Measurements from ENCODE around the gene KRT84. TPM values are rescaled to one million over a fixed set of nuclear protein-coding genes. Genes with fewer than 3 reads are reported as not detected.

KRT84 gene
- total RNA-seq, 1 donor from 2014 or later: not detected

DNA sequence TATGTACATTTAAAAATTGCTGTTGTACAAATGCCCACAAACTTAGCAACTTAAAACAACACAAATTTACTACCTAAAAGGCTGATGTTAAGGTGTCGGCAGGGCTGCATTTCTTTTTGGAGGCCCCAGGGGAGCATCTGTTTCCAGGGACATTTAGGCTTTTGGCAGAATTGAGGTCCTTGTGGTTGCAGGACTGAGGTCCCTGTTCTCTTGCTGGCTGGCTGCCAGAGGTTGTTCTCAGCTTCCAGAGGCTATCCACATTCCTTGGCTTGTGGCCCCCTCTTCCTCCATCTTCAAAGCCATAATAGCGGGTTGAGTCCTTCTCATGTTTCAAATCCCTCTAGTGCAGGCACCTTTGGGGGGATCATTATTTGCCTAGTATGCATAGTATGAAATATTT lies 41.9 kb downstream of the KRT84 start:
- no peak overlapping the region for H3K27ac ChIP-seq
- Mint-ChIP-seq H3K27ac (no peak overlapping the region), H3K36me3 (no peaks in the 10 kb centered on the region), H3K9me3 (peaks cover 8% of the 10 kb centered on the region), H3K27me3 (ENCODE audit: insufficient read depth, low read depth) (peaks cover 13% of the 10 kb centered on the region), H3K4me1 (no peaks in the 10 kb centered on the region), H3K4me3 (no peak overlapping the region)
- no peak overlapping the region for H3K4me2 ChIP-seq
- no peak for DNase-seq (ENCODE audit: low spot score)
- no peaks in the 10 kb centered on the region for H3K36me3 ChIP-seq
- H3K9ac ChIP-seq: no peak overlapping the region
- TF ChIP-seq EZH2 (IDR thresholded peaks at IDR 0.05) (no peak), EZH2phosphoT487 (IDR thresholded peaks at IDR 0.05) (no peak)
- TF ChIP-seq, protein P1, sequence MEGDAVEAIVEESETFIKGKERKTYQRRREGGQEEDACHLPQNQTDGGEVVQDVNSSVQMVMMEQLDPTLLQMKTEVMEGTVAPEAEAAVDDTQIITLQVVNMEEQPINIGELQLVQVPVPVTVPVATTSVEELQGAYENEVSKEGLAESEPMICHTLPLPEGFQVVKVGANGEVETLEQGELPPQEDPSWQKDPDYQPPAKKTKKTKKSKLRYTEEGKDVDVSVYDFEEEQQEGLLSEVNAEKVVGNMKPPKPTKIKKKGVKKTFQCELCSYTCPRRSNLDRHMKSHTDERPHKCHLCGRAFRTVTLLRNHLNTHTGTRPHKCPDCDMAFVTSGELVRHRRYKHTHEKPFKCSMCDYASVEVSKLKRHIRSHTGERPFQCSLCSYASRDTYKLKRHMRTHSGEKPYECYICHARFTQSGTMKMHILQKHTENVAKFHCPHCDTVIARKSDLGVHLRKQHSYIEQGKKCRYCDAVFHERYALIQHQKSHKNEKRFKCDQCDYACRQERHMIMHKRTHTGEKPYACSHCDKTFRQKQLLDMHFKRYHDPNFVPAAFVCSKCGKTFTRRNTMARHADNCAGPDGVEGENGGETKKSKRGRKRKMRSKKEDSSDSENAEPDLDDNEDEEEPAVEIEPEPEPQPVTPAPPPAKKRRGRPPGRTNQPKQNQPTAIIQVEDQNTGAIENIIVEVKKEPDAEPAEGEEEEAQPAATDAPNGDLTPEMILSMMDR (IDR thresholded peaks at IDR 0.05): no peak
- H3F3A ChIP-seq (ENCODE audit: low read depth): no peaks in the 10 kb centered on the region
- H3K27me3 ChIP-seq: no peaks in the 10 kb centered on the region
- no peaks in the 10 kb centered on the region for H4K20me1 ChIP-seq (ENCODE audit: low read depth)
- no peaks in the 10 kb centered on the region for H3K79me2 ChIP-seq (ENCODE audit: low read depth)
- H2AFZ ChIP-seq (replicated peaks): no peak overlapping the region
- H3K4me1 ChIP-seq: no peaks in the 10 kb centered on the region
- no peak overlapping the region for H3K4me3 ChIP-seq
- no peaks in the 10 kb centered on the region for H3K9me3 ChIP-seq (ENCODE audit: low read depth)

GRCh38 chr12:52342781-52343490 lies 42.5 kb downstream of the KRT84 start:
- no peaks in the 10 kb centered on the region for H3K36me3 Mint-ChIP-seq
- H3K4me2 ChIP-seq: no peak overlapping the region
- TF ChIP-seq EZH2 (IDR thresholded peaks at IDR 0.05) (no peak), EZH2phosphoT487 (IDR thresholded peaks at IDR 0.05) (no peak)
- TF ChIP-seq, protein P1 (IDR thresholded peaks at IDR 0.05): no peak
- no peak overlapping the region for H2AFZ ChIP-seq (replicated peaks)
- no peak overlapping the region for H3K4me3 ChIP-seq
- no peaks in the 10 kb centered on the region for H3K79me2 ChIP-seq (ENCODE audit: low read depth)
- no peaks in the 10 kb centered on the region for H3K4me1 Mint-ChIP-seq
- peaks cover 8% of the 10 kb centered on the region for H3K9me3 Mint-ChIP-seq
- no peaks in the 10 kb centered on the region for H3K4me1 ChIP-seq
- no peak overlapping the region for H3K9ac ChIP-seq
- H3K9me3 ChIP-seq (ENCODE audit: low read depth): no peaks in the 10 kb centered on the region
- no peak for DNase-seq (ENCODE audit: low spot score)
- no peaks in the 10 kb centered on the region for H3K36me3 ChIP-seq
- no peak overlapping the region for H3K4me3 Mint-ChIP-seq
- peaks cover 10% of the 10 kb centered on the region for H3K27me3 Mint-ChIP-seq (ENCODE audit: insufficient read depth, low read depth)
- H3K27ac ChIP-seq: no peak overlapping the region
- H3K27ac Mint-ChIP-seq: no peak overlapping the region
- no peaks in the 10 kb centered on the region for H3K27me3 ChIP-seq
- no peaks in the 10 kb centered on the region for H4K20me1 ChIP-seq (ENCODE audit: low read depth)
- H3F3A ChIP-seq (ENCODE audit: low read depth): no peaks in the 10 kb centered on the region

DNA sequence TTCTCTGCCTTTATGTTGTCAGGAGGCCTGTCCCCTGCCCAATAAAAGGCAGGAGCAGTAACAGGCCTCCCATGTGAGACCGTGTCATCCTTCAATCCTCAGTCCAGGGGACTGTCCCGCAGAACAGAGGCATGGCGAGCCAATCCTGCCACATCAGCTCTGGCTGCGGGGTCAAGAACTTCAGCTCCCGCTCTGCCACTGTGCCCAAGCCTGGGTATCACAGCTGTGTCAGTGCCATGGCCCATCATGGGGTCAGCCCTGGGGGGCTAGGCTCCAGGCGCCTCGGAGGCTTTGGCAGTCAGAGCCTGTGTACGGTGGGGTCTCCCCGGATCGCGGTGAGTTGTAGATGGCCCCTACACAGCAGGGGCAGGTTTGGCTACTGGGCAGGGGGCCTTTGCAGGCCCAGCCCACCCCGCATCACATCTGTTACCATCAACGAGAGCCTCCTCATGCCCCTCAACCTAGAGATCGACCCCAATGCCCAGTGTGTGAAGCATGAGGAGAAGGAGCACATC lies 44.3 kb downstream of the KRT84 start:
- Histone ChIP-seq H3K4me2 (no peak overlapping the region), H3K4me1 (no peaks in the 10 kb centered on the region), H3K9me3 (ENCODE audit: low read depth) (no peaks in the 10 kb centered on the region), H4K20me1 (ENCODE audit: low read depth) (no peaks in the 10 kb centered on the region), H3K27ac (no peak overlapping the region), H3K9ac (no peak overlapping the region), H3F3A (ENCODE audit: low read depth) (no peaks in the 10 kb centered on the region), H3K27me3 (no peaks in the 10 kb centered on the region), H3K79me2 (ENCODE audit: low read depth) (no peaks in the 10 kb centered on the region), H3K36me3 (no peaks in the 10 kb centered on the region), H3K4me3 (no peak overlapping the region), H2AFZ (replicated peaks) (no peak overlapping the region)
- no peak overlapping the region for H3K4me3 Mint-ChIP-seq
- no peak for DNase-seq (ENCODE audit: low spot score)
- H3K9me3 Mint-ChIP-seq: peaks cover 8% of the 10 kb centered on the region
- no peaks in the 10 kb centered on the region for H3K36me3 Mint-ChIP-seq
- H3K4me1 Mint-ChIP-seq: no peaks in the 10 kb centered on the region
- peaks cover 10% of the 10 kb centered on the region for H3K27me3 Mint-ChIP-seq (ENCODE audit: insufficient read depth, low read depth)
- H3K27ac Mint-ChIP-seq: no peak overlapping the region
- TF ChIP-seq, protein P1 (IDR thresholded peaks at IDR 0.05): no peak
- TF ChIP-seq EZH2 (IDR thresholded peaks at IDR 0.05) (no peak), EZH2phosphoT487 (IDR thresholded peaks at IDR 0.05) (no peak)

Measured in neural progenitor cell (in vitro differentiated cells).